ENCODE results near the gene LARGE1. TPM values are rescaled to one million over a fixed set of nuclear protein-coding genes. Genes with fewer than 3 reads are reported as not detected.

Gene LARGE1
- total RNA-seq, 4 donors from 2014 or later = 11.8 to 33.2 (median 22.6) TPM

DNA sequence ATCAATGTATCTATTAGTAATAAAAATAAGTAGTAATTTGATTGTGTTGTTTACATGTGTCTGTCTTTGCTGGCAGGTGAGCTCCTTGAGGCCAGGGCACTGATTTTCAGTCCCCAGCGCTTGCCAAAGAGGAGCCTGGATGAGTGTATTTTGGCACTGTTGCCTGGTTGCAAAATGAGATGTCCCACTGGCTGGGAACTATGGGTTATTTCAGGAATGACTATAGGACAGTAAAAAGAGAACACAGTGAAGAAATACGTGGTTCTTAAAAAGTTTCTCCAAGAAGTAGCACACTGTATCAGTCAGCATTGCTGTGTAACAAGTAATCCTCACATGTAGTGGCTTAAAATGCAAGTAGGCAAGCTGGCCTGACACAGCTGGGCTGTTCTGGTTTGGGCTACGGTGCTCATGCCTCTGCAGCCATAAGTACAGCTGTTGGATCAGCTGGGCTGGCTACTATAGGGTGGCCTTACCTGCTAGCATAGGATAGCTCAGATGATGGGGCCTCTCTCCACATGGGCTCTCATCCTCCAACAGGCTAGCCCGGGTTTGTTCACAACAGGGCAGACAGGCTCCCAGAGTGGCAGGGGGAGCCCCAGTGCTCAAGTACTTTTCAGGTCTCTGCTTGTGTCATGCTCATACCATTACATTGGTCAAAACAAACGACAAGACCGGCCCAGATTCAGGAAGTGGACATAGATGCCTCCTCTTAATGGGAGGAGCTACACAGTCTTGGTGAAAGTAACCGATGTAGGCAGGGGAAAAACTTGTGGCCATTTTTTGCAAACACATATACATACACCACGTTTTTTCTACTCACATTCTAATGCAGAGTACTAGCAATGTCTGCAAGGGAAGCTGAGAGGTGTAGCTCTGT is 399.1 kb downstream of the LARGE1 start:
- no peak overlapping the region for H3K4me3 ChIP-seq (ENCODE audit: low read depth, poor library complexity, severe bottlenecking)
- TF ChIP-seq CTCF (IDR thresholded peaks at IDR 0.05) (no peak), POLR2A (IDR thresholded peaks at IDR 0.05) (no peak)
- DNase-seq (ENCODE audit: low spot score in 2 of 2) = no peak
- 90 to 91% methylated on average over 8 of the region's 8 CpGs for WGBS, 2 donors
- intact Hi-C loops (cut with DNase I; ENCODE audit: low total_unique reads) = no loop called here

DNA sequence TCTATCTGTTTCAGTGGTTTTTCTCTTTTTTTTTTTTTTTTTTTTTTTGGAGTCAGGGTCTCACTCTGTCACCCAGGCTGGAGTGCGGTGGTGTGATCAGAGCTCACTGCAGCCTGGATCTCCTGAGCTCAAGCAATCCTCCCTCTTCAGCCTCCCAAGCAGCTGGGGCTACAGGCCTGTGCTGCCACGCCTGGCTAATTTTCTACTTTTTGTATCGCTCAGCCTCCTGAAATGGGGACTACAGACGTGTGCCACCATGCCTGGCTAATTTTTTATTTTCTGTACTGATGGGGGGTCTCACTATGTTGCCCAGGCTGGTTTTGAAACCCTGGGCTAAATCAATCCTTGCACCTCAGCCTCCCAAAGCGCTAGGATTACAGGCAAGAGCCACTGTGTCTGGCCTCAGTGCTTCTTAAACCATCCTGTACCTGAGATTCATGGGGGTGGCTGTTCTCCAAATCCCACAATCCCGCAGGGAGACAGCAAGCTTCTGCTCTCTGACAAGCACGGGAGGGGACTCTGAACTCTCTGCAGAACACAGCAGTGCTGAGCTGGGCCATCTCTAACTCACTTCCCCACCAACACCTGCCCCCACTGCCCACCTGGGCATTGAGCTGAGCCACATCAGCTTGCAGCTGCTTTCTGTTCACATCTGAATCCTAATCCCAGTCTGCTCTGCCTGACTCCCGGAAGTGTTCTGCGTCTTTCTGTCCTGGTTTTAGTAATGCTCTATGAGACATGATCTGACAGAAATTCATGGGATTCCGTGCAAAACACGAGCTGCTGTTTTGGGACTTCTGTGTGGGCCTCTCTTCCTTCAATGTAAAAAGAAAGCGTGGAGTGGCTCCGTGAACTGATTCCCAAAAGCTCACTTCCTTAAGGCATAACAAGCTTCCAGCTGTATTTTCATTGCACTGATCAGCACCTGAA is 400.0 kb downstream of the LARGE1 start:
- WGBS, 2 donors = 88% methylated on average over 13 of the region's 13 CpGs
- no peak for DNase-seq (ENCODE audit: low spot score in 2 of 2)
- TF ChIP-seq CTCF (IDR thresholded peaks at IDR 0.05) = no peak
- no peak overlapping the region for H3K4me3 ChIP-seq (ENCODE audit: low read depth, poor library complexity, severe bottlenecking)
- intact Hi-C loops (cut with DNase I; ENCODE audit: low total_unique reads) = no loop called here

DNA sequence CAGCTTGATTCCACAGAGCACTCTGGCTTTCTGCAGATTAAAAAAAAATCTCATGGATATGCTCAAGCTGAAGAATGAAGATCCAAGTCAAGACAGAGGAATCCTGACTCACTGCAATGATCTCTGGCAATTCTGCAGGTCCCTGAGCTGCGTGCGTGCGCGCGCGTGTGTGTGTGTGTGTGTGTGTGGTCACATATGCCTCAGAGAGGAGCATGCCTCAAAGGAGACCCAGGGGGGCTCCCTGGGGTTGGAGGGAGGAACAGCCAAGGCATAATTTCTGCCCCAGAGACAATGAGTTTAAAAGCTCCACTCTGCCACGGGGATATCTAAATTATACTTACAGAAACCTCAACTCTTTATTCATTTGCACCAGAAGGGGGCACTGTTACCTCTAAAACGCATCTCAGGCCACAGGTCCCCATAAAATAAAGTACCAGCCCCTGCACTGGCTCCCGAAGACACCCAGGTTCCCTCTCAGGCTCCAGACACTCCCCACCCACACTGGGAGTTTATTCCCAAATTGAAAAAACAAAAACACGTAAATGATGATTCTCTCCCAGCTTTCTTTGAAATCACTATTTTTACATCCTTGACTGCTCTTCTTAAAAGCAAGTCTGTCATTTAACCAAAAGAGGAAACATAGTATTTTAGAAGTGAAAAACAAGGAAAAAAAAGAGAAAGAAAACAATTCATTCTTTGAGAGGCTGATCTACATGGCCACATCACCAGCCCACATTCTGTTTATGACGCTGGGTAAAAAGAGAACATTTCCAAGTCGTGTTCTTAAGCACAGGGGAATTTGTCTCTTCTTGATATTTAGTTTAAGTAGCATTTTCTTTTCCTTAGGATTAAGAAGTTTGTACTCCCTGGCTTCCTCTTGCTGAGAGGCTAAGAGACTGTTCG is 401.0 kb downstream of the LARGE1 start:
- 26 to 34% methylated on average over 13 of the region's 13 CpGs for WGBS, 2 donors
- peak in 1 of 2 donors; percentile 31 for DNase-seq (ENCODE audit: low spot score in 2 of 2)
- intact Hi-C loops (cut with DNase I; ENCODE audit: low total_unique reads) = no loop called here
- H3K4me3 ChIP-seq (ENCODE audit: low read depth, poor library complexity, severe bottlenecking) = no peak overlapping the region
- TF ChIP-seq POLR2A (IDR thresholded peaks at IDR 0.05) (no peak), CTCF (IDR thresholded peaks at IDR 0.05) (peak in 1 of 3 donors; percentile 28)

DNA sequence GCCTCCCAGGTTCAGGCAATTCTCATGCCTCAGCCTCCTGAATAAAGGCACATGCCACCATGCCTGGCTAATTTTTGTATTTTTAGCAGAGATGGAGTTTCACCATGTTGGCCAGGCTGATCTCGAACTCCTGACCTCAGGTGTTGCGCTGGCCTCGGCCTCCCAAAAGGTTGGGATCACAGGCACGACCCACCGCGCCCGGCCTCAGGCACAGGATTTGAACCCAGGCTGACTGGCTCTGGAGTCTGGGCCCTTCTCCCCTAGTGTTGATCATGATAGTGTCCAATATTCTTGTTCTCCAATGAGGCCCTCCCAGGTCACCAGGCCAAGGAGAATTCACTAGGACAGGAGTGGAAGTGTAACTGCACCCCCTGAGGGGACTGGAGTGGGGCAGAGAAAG is 401.9 kb downstream of the LARGE1 start:
- TF ChIP-seq CTCF (IDR thresholded peaks at IDR 0.05) (no peak), POLR2A (IDR thresholded peaks at IDR 0.05) (no peak)
- intact Hi-C loops (cut with DNase I; ENCODE audit: low total_unique reads) = no loop called here
- DNase-seq (ENCODE audit: low spot score in 2 of 2) = no peak
- 88 to 97% methylated on average over 4 to 7 of the region's 7 CpGs for WGBS, 2 donors
- H3K4me3 ChIP-seq (ENCODE audit: low read depth, poor library complexity, severe bottlenecking) = no peak overlapping the region

GRCh38 chr22:33515795-33516194 is 404.5 kb downstream of the LARGE1 start:
- WGBS, 2 donors = 81 to 89% methylated on average over 8 of the region's 8 CpGs
- TF ChIP-seq POLR2A (IDR thresholded peaks at IDR 0.05) (no peak), CTCF (IDR thresholded peaks at IDR 0.05) (no peak)
- no peak for DNase-seq (ENCODE audit: low spot score in 2 of 2)
- no peak overlapping the region for H3K4me3 ChIP-seq (ENCODE audit: low read depth, poor library complexity, severe bottlenecking)
- intact Hi-C loops (cut with DNase I; ENCODE audit: low total_unique reads) = no loop called here
